ENCODE results near the gene TMEM45B.
"Not testable (repeated sequence)": the region's sequence is repeated elsewhere in the genome, so short reads cannot be mapped to it uniquely, and the experiment has no call there.

TMEM45B gene

DNA sequence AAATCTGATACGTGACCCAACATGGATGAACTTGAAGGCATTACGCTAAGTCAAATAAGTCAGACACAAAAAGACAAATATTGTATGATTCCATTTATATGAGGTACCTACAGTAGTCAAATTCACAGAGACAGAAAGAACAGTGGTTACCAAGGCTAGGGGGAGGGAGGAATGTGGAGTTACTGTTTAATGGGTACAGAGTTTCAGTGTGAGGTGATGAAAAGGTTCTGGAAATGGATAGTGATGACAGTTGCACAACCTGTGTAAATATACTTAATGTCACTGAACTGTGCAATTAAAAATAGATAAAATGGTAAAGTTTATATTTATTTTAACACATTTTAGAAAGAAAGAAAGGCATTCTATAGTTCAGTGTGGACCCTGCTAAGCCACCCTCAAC, 24.1 kb upstream of the TMEM45B start:
- DNase-seq (ENCODE audit: low read depth): no peak
- H3K4me3 ChIP-seq (ENCODE audit: control insufficient read depth, low read depth, low read length): no peak overlapping the region
- TF ChIP-seq, protein P1, sequence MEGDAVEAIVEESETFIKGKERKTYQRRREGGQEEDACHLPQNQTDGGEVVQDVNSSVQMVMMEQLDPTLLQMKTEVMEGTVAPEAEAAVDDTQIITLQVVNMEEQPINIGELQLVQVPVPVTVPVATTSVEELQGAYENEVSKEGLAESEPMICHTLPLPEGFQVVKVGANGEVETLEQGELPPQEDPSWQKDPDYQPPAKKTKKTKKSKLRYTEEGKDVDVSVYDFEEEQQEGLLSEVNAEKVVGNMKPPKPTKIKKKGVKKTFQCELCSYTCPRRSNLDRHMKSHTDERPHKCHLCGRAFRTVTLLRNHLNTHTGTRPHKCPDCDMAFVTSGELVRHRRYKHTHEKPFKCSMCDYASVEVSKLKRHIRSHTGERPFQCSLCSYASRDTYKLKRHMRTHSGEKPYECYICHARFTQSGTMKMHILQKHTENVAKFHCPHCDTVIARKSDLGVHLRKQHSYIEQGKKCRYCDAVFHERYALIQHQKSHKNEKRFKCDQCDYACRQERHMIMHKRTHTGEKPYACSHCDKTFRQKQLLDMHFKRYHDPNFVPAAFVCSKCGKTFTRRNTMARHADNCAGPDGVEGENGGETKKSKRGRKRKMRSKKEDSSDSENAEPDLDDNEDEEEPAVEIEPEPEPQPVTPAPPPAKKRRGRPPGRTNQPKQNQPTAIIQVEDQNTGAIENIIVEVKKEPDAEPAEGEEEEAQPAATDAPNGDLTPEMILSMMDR (conservative IDR thresholded peaks at IDR 0.05; ENCODE audit: control insufficient read depth, insufficient read depth, low read depth, low read length): no peak

- DNase-seq (ENCODE audit: low read depth): no peak
- TF ChIP-seq, protein P1 (conservative IDR thresholded peaks at IDR 0.05; ENCODE audit: control insufficient read depth, insufficient read depth, low read depth, low read length): no peak
- H3K4me3 ChIP-seq (ENCODE audit: control insufficient read depth, low read depth, low read length): no peak overlapping the region
Observed at GRCh38 chr11:129792663-129793062, 23.0 kb upstream of the TMEM45B start.

- no peak for DNase-seq (ENCODE audit: low read depth)
- H3K4me3 ChIP-seq (ENCODE audit: control insufficient read depth, low read depth, low read length): no peak overlapping the region
- TF ChIP-seq, protein P1 (conservative IDR thresholded peaks at IDR 0.05; ENCODE audit: control insufficient read depth, insufficient read depth, low read depth, low read length): no peak
Observed at GRCh38 chr11:129795089-129795488, 20.6 kb upstream of the TMEM45B start.

- no peak for DNase-seq (ENCODE audit: low read depth)
- H3K4me3 ChIP-seq (ENCODE audit: control insufficient read depth, low read depth, low read length): no peak overlapping the region
- TF ChIP-seq, protein P1 (conservative IDR thresholded peaks at IDR 0.05; ENCODE audit: control insufficient read depth, insufficient read depth, low read depth, low read length): no peak
Observed at GRCh38 chr11:129798212-129798611, 17.4 kb upstream of the TMEM45B start.

GRCh38 chr11:129800162-129800561, 15.5 kb upstream of the TMEM45B start:
- DNase-seq (ENCODE audit: low read depth); H3K4me3 ChIP-seq (ENCODE audit: control insufficient read depth, low read depth, low read length): not testable (repeated sequence)

DNA sequence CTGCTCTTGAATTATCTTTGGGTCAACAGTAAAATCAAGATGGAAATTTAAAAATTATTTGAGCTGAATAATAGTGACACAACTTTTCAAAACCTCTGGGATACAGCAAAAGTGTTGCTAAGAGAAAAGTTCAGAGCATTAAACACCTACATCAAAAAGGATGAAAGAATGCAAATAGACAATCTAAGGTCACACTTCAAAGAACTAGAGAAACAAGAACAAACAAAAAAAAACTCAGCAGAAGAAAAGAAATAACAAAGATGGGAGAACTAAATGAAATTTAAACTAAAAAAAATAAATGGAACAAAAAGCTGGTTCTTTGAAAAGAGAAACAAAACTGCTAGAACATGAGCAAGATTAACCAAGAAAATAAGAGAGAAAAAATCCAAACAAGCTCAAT, 15.0 kb upstream of the TMEM45B start:
- TF ChIP-seq, protein P1 (conservative IDR thresholded peaks at IDR 0.05; ENCODE audit: control insufficient read depth, insufficient read depth, low read depth, low read length): no peak
- DNase-seq (ENCODE audit: low read depth): no peak
- H3K4me3 ChIP-seq (ENCODE audit: control insufficient read depth, low read depth, low read length): no peak overlapping the region

GRCh38 chr11:129803533-129803932, 12.1 kb upstream of the TMEM45B start:
- TF ChIP-seq, protein P1 (conservative IDR thresholded peaks at IDR 0.05; ENCODE audit: control insufficient read depth, insufficient read depth, low read depth, low read length): no peak
- no peak for DNase-seq (ENCODE audit: low read depth)
- H3K4me3 ChIP-seq (ENCODE audit: control insufficient read depth, low read depth, low read length): no peak overlapping the region

Measured in fibroblast of mammary gland (primary cell).